Vagina (tissue), 2 donors: Measurements from ENCODE around the gene ANXA10. TPM values are rescaled to one million over a fixed set of nuclear protein-coding genes. Genes with fewer than 3 reads are reported as not detected.

ENCODE experiments used
- DNase-seq, 2 donors: peaks; one replicate each; pipeline ENCODE4 v3.0.0-alpha.2; 2017; ENCODE audit errors: extremely low spot score in 2 of 2
- H3K27ac ChIP-seq: fragments of 200-600 bp; sonication (generic); one replicate; pipeline ENCODE4 v1.5.1; 2019
- H3K27me3 ChIP-seq: fragments of 200-600 bp; sonication (generic); one replicate; pipeline ENCODE4 v1.5.1; 2019
- H3K36me3 ChIP-seq, 2 donors: fragments of 200-600 bp; sonication (generic); one replicate each; pipeline ENCODE4 v1.5.1; 2017 to 2019
- H3K4me1 ChIP-seq: fragments of 200-600 bp; sonication (generic); one replicate; pipeline ENCODE4 v1.5.1; 2019
- H3K4me3 ChIP-seq, 2 donors: fragments of 200-600 bp; sonication (generic); 1 replicate in 1 of 2; 2 replicates in 1 of 2; pipeline ENCODE4 v1.5.1; 2016 to 2019
- H3K9me3 ChIP-seq: fragments of 200-600 bp; sonication (generic); one replicate; pipeline ENCODE4 v1.5.1; 2019
- POLR2A ChIP-seq, 2 donors: fragments of 450-650 bp; IDR thresholded peaks; one replicate each; pipeline ENCODE4 v1.6.1; 2017; ENCODE audit warnings: antibody characterized with exemption in 2 of 2, mild to moderate bottlenecking in 2 of 2, moderate library complexity in 2 of 2
- POLR2AphosphoS5 ChIP-seq, 2 donors: sonication (generic); formaldehyde crosslinking; IDR thresholded peaks; one replicate each; pipeline ENCODE4 v1.9.0; 2017; ENCODE audit warnings: antibody characterized with exemption in 2 of 2, mild to moderate bottlenecking in 2 of 2, low read depth in 1 of 2; ENCODE audit not compliant: insufficient read depth in 1 of 2
- intact Hi-C: fragments of 100-400 bp; cut with DNase I; formaldehyde crosslinking; loops from one replicate; pipeline ENCODE4 v1.15.1; 2023
- total RNA-seq: library from RNA; depleted of rRNA; stranded (reverse); fragments of >200 nt; gene quantifications from one replicate; pipeline ENCODE4 v1.2.3, GENCODE V29; 2016
- TF ChIP-seq, protein P1 (sequence below), 3 experiments: fragments of 450-650 bp in 2 of 3; fragments of 200-600 bp in 1 of 3; sonication (generic) in 1 of 3; IDR thresholded peaks; one replicate each; pipeline ENCODE4 v1.5.1; 2017 to 2019; ENCODE audit warnings: antibody characterized with exemption in 3 of 3, mild to moderate bottlenecking in 2 of 3, moderate library complexity in 2 of 3

Gene ANXA10
- total RNA-seq, 1 donor from 2014 or later = not detected

DNA sequence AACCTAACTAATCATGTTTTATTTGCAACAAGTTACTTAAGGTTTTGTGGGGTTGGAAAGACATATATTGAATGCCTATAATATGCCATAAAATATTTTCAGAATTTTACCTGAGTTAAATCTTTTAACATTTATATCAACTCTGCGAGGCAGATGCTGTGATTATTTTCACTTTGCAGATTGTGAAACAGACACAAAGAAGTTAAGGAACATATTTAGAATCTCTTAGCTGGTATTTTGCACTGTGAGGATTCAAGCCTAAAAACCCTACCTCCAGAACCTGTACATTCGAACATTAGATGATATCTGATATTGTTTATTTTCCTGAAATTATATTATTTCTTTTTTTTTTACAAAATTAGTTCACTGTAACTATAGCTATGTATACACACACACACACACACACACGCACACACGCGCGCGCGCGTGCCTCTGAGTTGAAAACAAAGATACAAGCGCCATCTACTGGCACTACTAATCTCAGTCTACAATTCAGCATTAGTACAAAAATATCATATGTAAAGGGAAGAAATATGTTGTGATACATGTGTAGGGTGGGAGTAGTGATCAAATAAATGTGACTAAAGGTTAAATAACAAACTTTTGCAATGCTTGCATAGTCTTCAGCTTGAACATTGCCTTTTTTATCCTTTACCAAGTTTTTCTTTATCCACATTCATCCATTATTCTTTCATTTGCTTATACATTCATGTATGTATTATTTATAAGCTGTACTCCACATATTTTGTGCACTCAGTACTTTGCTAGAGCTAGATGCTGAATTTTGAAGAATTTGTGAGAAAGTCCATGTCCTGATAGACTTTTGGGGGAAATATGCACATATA is 61.5 kb downstream of the ANXA10 start:
- H3K4me1 ChIP-seq = no peaks in the 10 kb centered on the region
- DNase-seq = no peak
- H3K36me3 ChIP-seq = no peaks in the 10 kb centered on the region
- intact Hi-C loops = no loop called here
- TF ChIP-seq, protein P1, sequence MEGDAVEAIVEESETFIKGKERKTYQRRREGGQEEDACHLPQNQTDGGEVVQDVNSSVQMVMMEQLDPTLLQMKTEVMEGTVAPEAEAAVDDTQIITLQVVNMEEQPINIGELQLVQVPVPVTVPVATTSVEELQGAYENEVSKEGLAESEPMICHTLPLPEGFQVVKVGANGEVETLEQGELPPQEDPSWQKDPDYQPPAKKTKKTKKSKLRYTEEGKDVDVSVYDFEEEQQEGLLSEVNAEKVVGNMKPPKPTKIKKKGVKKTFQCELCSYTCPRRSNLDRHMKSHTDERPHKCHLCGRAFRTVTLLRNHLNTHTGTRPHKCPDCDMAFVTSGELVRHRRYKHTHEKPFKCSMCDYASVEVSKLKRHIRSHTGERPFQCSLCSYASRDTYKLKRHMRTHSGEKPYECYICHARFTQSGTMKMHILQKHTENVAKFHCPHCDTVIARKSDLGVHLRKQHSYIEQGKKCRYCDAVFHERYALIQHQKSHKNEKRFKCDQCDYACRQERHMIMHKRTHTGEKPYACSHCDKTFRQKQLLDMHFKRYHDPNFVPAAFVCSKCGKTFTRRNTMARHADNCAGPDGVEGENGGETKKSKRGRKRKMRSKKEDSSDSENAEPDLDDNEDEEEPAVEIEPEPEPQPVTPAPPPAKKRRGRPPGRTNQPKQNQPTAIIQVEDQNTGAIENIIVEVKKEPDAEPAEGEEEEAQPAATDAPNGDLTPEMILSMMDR (IDR thresholded peaks at IDR 0.05) = peak in 2 of 3 experiments; percentile 35 to 46
- TF ChIP-seq POLR2A (IDR thresholded peaks at IDR 0.05) = no peak
- peak in 1 of 2 donors; percentile 54 for TF ChIP-seq POLR2AphosphoS5 (IDR thresholded peaks at IDR 0.05; ENCODE audit: insufficient read depth in 1 of 2, low read depth in 1 of 2)
- peak overlapping the region; percentile 24 to 30 for H3K4me3 ChIP-seq
- H3K9me3 ChIP-seq = no peaks in the 10 kb centered on the region
- no peak overlapping the region for H3K27ac ChIP-seq
- no peaks in the 10 kb centered on the region for H3K27me3 ChIP-seq

DNA sequence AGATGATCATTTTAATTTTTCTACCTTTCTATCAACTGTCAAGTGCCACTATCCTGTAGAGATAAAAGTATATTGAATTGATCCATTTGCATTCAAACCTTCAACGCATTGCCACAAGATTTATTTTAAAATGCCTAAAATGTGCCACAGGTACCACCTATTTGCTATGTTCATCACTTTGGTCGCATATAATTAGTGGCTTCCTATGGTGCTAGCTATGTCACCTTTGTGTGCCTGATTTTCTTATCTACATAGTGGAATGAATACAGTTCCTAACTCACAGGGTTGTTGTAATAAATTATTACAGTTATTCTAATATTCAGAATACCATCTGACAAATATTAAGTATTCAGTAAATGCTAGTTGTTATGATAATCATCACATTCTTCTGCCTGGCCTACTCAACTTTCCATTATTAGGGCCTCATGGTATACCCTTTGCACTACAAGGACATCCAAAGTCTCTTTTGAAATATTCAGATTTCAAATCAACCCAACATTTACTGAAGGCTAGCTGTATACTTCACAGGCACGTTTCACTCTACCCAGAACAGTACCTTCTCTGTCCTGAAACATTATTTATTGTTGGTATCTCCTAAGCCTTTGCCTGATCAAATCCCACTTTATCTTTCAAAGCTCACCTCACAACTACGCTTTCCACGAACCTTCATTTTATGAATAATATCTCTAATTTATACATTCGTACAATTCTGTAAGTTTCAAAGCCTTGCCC is 62.4 kb downstream of the ANXA10 start:
- intact Hi-C loops = no loop called here
- no peak for DNase-seq
- Histone ChIP-seq H3K36me3 (no peaks in the 10 kb centered on the region), H3K4me1 (no peaks in the 10 kb centered on the region), H3K9me3 (no peaks in the 10 kb centered on the region), H3K4me3 (no peak overlapping the region), H3K27me3 (no peaks in the 10 kb centered on the region), H3K27ac (no peak overlapping the region)
- TF ChIP-seq POLR2A (IDR thresholded peaks at IDR 0.05) (no peak), POLR2AphosphoS5 (IDR thresholded peaks at IDR 0.05; ENCODE audit: insufficient read depth in 1 of 2, low read depth in 1 of 2) (no peak)
- TF ChIP-seq, protein P1 (IDR thresholded peaks at IDR 0.05) = no peak

DNA sequence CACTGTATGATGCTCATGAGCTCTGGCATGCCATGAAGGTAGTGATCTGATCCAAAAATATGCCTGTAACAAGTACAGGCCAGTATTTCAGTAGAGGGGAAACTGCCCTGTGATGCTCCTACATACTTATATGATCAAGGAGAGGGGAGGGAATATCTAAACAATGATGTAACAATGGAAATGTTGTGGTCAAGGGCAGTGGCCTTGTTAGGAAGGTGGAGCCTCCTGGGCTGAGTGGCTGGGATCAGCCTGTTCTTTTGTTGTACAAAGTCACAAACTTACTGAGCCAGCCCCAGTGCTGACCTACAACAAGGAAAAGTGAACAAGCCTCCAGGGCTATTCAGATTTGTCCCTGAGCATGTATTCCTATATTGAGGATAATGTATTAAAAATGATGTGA is 70.3 kb downstream of the ANXA10 start:
- intact Hi-C loops = no loop called here
- Histone ChIP-seq H3K9me3 (no peaks in the 10 kb centered on the region), H3K36me3 (no peaks in the 10 kb centered on the region), H3K4me1 (no peaks in the 10 kb centered on the region), H3K27me3 (no peaks in the 10 kb centered on the region), H3K4me3 (no peak overlapping the region), H3K27ac (no peak overlapping the region)
- DNase-seq = no peak
- TF ChIP-seq POLR2A (IDR thresholded peaks at IDR 0.05) = no peak
- no peak for TF ChIP-seq POLR2AphosphoS5 (IDR thresholded peaks at IDR 0.05; ENCODE audit: insufficient read depth in 1 of 2, low read depth in 1 of 2)
- TF ChIP-seq, protein P1 (IDR thresholded peaks at IDR 0.05) = no peak

DNA sequence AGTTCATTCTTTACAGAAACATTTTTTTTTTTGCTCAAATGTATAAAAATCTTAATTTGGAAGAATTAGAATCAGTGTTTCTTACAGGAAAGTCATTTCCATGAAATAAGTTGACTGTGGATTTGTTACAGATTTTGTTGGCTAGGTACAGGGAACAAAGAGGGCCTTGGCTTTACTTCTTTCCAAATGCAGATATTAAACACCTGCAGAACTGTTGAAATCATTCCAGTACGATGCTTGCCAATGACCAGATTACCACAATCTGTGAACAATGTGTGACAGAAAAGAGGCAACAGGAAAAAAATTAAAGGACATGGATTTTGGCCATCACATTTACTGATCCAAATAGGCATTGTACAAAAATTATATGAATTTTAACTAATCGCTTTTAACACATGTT is 70.8 kb downstream of the ANXA10 start:
- Histone ChIP-seq H3K4me1 (no peaks in the 10 kb centered on the region), H3K9me3 (no peaks in the 10 kb centered on the region), H3K27ac (no peak overlapping the region), H3K27me3 (no peaks in the 10 kb centered on the region), H3K36me3 (no peaks in the 10 kb centered on the region), H3K4me3 (no peak overlapping the region)
- intact Hi-C loops = no loop called here
- no peak for TF ChIP-seq POLR2AphosphoS5 (IDR thresholded peaks at IDR 0.05; ENCODE audit: insufficient read depth in 1 of 2, low read depth in 1 of 2)
- no peak for DNase-seq

DNA sequence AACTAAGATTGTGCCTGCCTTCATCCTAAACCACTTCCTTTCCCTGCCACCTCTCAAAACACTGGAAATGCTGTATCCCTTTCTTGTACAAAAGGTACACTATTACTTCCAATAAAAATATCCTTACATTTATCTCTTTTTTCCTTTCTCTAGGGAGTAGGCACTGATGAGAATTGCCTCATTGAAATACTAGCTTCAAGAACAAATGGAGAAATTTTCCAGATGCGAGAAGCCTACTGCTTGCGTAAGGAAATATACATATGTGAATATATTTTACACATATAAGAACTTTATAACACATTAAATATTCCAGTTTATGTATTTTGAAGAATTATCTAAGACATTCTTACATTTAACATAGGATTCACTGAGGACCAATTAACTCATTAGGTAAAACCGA is 71.7 kb downstream of the ANXA10 start:
- TF ChIP-seq, protein P1 (IDR thresholded peaks at IDR 0.05) = no peak
- TF ChIP-seq POLR2A (IDR thresholded peaks at IDR 0.05) (no peak), POLR2AphosphoS5 (IDR thresholded peaks at IDR 0.05; ENCODE audit: insufficient read depth in 1 of 2, low read depth in 1 of 2) (no peak)
- no peaks in the 10 kb centered on the region for H3K4me1 ChIP-seq
- H3K36me3 ChIP-seq = no peaks in the 10 kb centered on the region
- no peaks in the 10 kb centered on the region for H3K9me3 ChIP-seq
- intact Hi-C loops = no loop called here
- no peak for DNase-seq
- H3K27ac ChIP-seq = no peak overlapping the region
- H3K4me3 ChIP-seq = no peak overlapping the region
- H3K27me3 ChIP-seq = no peaks in the 10 kb centered on the region
